ENCODE measurements around the gene LRIF1.

DNA sequence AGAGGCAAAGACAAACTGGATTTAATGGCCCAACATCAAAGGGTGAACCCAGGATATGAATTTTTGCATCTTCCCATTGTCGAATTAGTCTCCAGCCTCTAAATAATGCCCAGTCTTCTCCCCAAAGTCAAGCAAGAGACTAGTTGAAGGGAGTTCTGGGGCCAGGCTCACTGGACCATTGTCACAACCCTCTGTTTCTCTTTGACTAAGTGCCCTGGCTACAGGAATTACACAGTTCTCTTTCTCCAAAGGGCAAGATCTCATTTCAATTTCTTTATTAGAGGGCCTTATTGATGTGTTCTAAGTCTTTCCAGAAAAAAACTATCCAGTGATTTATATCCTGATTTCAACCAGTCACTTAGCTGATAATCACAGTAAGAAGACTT is 64.3 kb downstream of the LRIF1 start:
- TF ChIP-seq, protein P1, sequence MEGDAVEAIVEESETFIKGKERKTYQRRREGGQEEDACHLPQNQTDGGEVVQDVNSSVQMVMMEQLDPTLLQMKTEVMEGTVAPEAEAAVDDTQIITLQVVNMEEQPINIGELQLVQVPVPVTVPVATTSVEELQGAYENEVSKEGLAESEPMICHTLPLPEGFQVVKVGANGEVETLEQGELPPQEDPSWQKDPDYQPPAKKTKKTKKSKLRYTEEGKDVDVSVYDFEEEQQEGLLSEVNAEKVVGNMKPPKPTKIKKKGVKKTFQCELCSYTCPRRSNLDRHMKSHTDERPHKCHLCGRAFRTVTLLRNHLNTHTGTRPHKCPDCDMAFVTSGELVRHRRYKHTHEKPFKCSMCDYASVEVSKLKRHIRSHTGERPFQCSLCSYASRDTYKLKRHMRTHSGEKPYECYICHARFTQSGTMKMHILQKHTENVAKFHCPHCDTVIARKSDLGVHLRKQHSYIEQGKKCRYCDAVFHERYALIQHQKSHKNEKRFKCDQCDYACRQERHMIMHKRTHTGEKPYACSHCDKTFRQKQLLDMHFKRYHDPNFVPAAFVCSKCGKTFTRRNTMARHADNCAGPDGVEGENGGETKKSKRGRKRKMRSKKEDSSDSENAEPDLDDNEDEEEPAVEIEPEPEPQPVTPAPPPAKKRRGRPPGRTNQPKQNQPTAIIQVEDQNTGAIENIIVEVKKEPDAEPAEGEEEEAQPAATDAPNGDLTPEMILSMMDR (conservative IDR thresholded peaks at IDR 0.05): no peak
- no peak for TF ChIP-seq ZFX (IDR thresholded peaks at IDR 0.05)

Data from C4-2B (cell line).